HG03103 (cell line): ENCODE data around the gene SPOUT1.
"Not testable (repeated sequence)": the region's sequence is repeated elsewhere in the genome, so short reads cannot be mapped to it uniquely, and the experiment has no call there.

Experiments used
- ATAC-seq: cut with Tn5 transposase; IDR thresholded peaks from one replicate; pipeline ENCODE4 v1.9.1; 2021; ENCODE audit warnings: low read depth; ENCODE audit not compliant: unreplicated experiment

Gene SPOUT1, protein sequence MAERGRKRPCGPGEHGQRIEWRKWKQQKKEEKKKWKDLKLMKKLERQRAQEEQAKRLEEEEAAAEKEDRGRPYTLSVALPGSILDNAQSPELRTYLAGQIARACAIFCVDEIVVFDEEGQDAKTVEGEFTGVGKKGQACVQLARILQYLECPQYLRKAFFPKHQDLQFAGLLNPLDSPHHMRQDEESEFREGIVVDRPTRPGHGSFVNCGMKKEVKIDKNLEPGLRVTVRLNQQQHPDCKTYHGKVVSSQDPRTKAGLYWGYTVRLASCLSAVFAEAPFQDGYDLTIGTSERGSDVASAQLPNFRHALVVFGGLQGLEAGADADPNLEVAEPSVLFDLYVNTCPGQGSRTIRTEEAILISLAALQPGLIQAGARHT

DNA sequence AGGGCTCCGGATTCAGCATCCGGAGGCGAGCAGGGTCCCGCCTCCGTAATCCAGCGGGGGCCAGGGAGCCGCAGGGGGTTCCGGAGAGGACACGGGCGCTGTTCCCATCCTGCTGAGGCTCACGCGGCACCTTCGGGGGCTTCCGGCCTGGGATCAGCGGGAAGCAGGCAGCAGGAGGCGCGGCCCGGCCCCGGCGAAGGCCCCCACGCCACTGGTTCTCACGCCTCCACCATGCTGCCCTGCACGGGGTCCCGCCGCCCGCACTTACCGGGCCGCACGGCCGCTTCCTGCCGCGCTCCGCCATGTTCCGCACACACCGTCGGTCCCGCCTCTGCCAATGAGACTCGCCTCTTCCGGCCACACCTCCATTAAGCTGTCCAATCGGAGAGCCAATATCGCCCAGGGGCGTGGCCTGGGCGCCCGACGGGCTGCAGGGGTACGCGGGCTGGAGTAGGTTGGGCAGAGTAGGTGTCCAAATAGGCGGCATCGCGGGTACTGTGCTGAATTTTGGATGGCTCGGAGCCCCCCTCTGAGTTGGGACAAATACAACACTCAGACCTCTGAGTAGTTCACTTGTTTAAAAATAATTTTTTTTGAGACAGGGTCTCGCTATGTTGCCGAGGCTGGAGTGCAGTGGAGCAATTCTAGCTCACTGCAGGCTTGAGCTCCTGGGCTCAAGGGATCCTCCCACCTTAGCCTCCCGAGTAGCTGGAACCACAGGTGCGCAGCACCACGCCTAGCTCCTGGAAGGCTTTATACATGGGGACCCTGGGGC, at the start of gene SPOUT1:
TSS of gene SPOUT1 (minus strand) at position 318 of the 775 bp plus-strand sequence. CDS start at position 304, 14 bp downstream.
- ATAC-seq, result peak; percentile 97

DNA sequence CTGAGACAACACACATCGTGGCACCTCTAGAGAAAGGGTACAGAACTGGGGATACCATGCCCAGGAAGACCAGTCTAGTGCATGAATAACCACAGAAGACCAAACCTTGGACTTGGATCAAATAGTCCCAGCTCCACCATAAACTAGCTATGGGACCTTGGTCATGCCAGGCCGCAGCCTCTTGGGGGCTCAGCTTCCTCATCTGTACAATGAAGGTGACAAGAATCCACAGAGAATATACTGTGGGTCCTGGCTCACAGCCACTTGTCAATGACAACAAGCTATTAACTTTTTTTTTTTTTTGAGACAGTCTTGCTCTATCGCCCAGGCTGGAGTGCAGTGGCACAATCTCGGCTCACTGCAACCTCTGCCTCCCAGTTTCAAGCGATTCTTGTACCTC, 48.3 kb upstream of the SPOUT1 start:
- ATAC-seq, result no peak

DNA sequence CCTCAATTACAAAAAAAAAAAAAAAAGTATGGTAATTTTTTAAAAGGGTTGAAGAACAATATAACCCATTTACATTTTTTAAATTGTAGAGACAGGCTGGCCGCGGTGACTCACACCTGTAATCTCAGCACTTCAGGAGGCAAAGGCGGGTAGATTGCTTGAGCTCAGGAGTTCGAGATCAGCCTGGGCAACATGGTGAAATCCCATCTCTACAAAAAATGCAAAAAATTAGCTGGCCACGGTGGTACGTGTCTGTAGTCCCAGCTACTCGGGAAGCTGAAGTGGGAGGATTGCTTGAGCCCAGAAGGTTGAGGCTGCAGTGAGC, 41.3 kb upstream of the SPOUT1 start:
- not testable (repeated sequence) for ATAC-seq

DNA sequence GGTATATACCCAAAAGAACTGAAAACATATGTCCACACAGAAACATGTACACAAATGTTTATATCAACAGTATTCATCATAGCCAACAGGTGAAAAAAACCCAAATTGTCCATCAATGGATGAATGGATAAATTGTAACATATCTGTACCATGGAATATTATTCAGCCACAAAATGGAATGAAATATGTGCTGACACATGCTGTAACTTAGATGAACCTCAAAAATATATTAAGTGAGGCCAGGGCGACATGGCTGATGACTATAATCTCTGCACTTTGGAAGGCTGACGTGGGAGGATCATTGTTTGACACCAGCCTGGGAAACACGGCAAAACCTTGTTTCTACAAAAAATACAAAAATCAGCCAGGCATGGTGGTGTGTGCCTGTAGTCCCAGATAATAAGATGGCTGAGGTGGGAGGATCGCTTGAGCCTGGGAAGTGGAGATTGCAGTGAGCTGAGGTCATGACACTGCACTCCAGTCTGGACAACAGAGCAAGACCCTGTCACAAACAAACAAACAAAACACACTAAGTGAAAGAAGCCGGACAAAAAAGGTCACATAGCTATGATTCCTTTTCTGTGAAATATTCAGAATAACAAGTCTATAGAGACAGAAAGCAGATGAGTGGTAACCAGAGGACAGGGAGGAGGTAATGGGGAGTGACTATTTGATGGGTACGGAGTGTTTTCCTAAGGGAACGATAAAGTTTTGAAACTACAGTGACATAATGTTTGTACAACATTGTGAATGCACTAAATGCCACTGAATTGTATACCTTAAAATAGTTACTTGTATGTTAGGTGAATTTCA, 40.7 kb upstream of the SPOUT1 start:
- no peak for ATAC-seq

GRCh38 chr9:128863647-128864046, 34.1 kb upstream of the SPOUT1 start:
- no peak for ATAC-seq

GRCh38 chr9:128862401-128862851, 32.8 kb upstream of the SPOUT1 start:
- ATAC-seq, result no peak

DNA sequence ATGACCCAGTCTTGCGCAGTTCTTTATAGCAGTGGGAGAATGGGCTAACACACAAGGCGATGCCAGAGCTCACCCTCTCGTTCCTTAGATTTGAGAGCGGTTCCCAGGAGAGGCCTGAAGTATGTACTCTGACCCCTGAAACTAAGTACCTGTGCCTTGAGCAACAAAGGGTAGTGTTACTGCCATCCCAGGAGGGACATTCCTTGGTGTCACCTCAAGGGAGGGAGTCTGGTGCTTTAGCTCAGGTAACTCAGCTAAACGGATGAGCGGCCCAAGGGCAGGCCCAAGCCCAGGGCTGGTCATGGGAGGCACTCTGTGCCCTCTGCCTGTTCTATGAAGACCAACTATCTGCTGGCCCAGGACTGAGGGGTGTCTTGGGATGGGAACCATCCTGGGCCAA, 31.9 kb upstream of the SPOUT1 start:
- no peak for ATAC-seq

DNA sequence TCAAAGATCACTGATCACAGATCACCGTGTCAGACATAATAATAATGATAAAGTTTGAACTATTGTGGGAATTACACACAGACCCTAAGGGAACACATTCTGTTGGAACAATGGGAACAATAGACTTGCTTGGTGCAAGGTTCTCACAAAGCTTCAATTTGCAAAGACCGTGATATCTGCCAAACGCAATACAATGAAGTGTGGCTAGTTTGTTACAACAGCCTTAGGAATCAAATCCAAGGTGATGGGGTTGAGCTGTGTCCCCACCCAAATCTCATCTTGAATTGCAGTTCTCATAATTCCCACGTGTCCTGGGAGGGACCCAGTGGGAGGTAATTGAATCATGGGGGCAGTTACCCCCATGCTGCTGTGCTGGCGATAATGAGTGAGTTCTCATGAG, 31.3 kb upstream of the SPOUT1 start:
- ATAC-seq, result no peak

DNA sequence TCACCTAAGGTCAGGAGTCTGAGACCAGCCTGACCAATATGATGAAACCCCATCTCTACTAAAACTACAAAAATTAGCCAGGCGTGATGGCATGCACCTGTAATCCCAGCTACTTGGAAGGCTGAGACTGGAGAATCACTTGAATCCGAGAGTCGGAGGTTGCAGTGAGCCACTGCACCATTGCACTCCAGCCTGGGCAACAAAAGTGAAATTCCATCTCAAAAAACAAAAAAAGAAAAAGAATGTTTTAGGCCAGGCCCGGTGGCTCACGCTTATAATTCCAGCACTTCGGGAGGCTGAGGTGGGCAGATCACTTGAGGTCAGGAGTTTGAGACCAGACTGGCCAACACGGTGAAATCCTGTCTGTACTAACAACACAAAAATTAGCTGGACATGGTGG, 28.9 kb upstream of the SPOUT1 start:
- not testable (repeated sequence) for ATAC-seq

DNA sequence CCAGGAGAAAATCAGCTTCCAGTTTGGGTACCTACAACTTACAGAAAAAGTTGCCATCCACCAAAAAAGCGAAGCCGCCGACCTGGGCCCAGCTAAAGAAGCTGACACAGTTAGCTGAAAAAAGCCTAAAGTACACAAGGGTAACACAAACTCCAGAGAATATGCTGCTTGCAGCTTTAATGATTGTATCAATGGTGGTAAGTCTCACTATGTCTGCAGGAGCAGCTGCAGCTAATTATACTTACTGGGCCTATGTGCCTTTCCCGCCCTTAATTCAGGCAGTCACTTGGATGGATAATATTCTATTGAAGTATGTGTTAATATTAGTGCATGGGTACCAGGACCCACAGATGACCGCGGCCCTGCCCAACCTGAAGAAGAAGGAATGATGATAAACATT, 24.9 kb upstream of the SPOUT1 start:
- not testable (repeated sequence) for ATAC-seq

DNA sequence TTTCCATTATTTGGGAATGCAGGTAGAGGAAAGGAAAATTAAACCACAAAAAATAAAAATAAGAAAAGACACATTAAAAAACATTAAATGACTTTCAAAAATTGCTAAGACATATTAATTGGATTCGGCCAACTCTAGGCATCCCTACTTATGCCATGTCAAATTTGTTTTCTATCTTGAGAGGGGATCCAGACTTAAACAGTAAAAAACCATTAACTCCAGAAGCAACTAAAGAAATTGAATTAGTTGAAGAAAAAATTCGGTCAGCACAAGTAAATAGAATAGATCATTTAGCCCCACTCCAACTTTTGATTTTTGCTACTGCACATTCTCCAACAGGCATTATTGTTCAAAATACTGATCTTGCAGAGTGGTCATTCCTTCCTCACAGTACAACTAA, 23.1 kb upstream of the SPOUT1 start:
- ATAC-seq, result not testable (repeated sequence)

GRCh38 chr9:128851779-128852600, 22.4 kb upstream of the SPOUT1 start:
- ATAC-seq, result not testable (repeated sequence)

- not testable (repeated sequence) for ATAC-seq
Measured at GRCh38 chr9:128851024-128851423, 21.4 kb upstream of the SPOUT1 start.

GRCh38 chr9:128847803-128848202, 18.2 kb upstream of the SPOUT1 start:
- ATAC-seq, result no peak

DNA sequence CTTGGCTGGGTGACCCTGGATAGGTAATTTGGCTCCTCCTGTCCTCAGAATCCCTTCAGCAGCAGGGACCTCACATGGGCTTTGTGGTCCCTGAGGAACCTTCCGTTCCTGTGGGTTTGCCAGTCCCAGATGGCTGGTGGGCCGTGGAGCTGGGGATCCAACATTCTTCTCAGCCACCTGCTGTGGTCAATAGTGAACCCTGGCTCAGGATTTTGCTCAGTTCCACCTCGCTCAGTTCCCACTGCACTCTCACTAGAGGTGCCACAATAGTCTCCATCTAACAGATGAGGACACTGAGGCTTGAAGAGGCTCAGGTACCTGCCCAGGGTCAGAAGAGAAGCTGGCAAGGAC, 17.1 kb upstream of the SPOUT1 start:
- no peak for ATAC-seq

GRCh38 chr9:128845186-128845931, 15.8 kb upstream of the SPOUT1 start:
- no peak for ATAC-seq

GRCh38 chr9:128843171-128843570, 13.6 kb upstream of the SPOUT1 start:
- ATAC-seq, result not testable (repeated sequence)

GRCh38 chr9:128841694-128842492, 12.3 kb upstream of the SPOUT1 start:
- ATAC-seq, result no peak

GRCh38 chr9:128840524-128840923, 10.9 kb upstream of the SPOUT1 start:
- no peak for ATAC-seq
